Activated T-cell treated with anti-CD3 and anti-CD28 coated beads, Interleukin-2, amount 50 U/mL, for 24 hours (primary cell): ENCODE data around the gene MAP4.

Experiments used
- DNase-seq: peaks from one replicate; pipeline ENCODE4 v3.0.0-alpha.2; 2020
- H3K27ac Mint-ChIP-seq: 2 replicates; pipeline ENCODE4 v1.8.0; 2020; ENCODE audit warnings: mild to moderate bottlenecking, mixed read lengths
- H3K27me3 Mint-ChIP-seq: 2 replicates; pipeline ENCODE4 v1.8.0; 2020; ENCODE audit warnings: mixed read lengths
- H3K36me3 Mint-ChIP-seq: 2 replicates; pipeline ENCODE4 v1.8.0; 2020; ENCODE audit warnings: low read depth, mixed read lengths
- H3K4me1 Mint-ChIP-seq: 2 replicates; pipeline ENCODE4 v1.8.0; 2020; ENCODE audit warnings: low read depth, mixed read lengths
- H3K4me3 Mint-ChIP-seq: 2 replicates; pipeline ENCODE4 v1.8.0; 2020; ENCODE audit warnings: mild to moderate bottlenecking, moderate library complexity, mixed read lengths
- H3K9me3 Mint-ChIP-seq: 2 replicates; pipeline ENCODE4 v1.8.0; 2020; ENCODE audit warnings: mixed read lengths

MAP4 gene

GRCh38 chr3:48000212-48000611 is 16.0 kb downstream of the MAP4 start:
- peaks cover 27% of the 10 kb centered on the region for H3K36me3 Mint-ChIP-seq

GRCh38 chr3:47996440-47996839 is 19.8 kb downstream of the MAP4 start:
- Mint-ChIP-seq H3K27ac (no peak overlapping the region), H3K36me3 (peaks cover 47% of the 10 kb centered on the region), H3K9me3 (no peaks in the 10 kb centered on the region), H3K27me3 (no peaks in the 10 kb centered on the region), H3K4me1 (peaks cover 9% of the 10 kb centered on the region), H3K4me3 (no peak overlapping the region)
- no peak for DNase-seq

More at GRCh38 chr3:48000212-48000611, 16.0 kb downstream of the MAP4 start:
- Mint-ChIP-seq H3K27me3 (no peaks in the 10 kb centered on the region), H3K4me3 (no peak overlapping the region), H3K27ac (no peak overlapping the region), H3K9me3 (no peaks in the 10 kb centered on the region), H3K4me1 (peaks cover 9% of the 10 kb centered on the region)
- DNase-seq = no peak

- no peak overlapping the region for H3K4me3 Mint-ChIP-seq
- H3K36me3 Mint-ChIP-seq = peaks cover 56% of the 10 kb centered on the region
- no peak overlapping the region for H3K27ac Mint-ChIP-seq
- H3K27me3 Mint-ChIP-seq = no peaks in the 10 kb centered on the region
- H3K9me3 Mint-ChIP-seq = no peaks in the 10 kb centered on the region
- peaks cover 13% of the 10 kb centered on the region for H3K4me1 Mint-ChIP-seq
- no peak for DNase-seq
Measured at GRCh38 chr3:47994180-47994579, 22.0 kb downstream of the MAP4 start.

- Mint-ChIP-seq H3K27ac (no peak overlapping the region), H3K9me3 (no peaks in the 10 kb centered on the region), H3K36me3 (peaks cover 48% of the 10 kb centered on the region), H3K4me3 (no peak overlapping the region), H3K27me3 (no peaks in the 10 kb centered on the region), H3K4me1 (peaks cover 10% of the 10 kb centered on the region)
- no peak for DNase-seq
Measured at GRCh38 chr3:47991341-47991740, 24.9 kb downstream of the MAP4 start.

GRCh38 chr3:47989981-47990440 is 26.2 kb downstream of the MAP4 start:
- Mint-ChIP-seq H3K9me3 (no peaks in the 10 kb centered on the region), H3K4me3 (no peak overlapping the region), H3K27me3 (no peaks in the 10 kb centered on the region), H3K36me3 (peaks cover 45% of the 10 kb centered on the region), H3K4me1 (peaks cover 7% of the 10 kb centered on the region), H3K27ac (no peak overlapping the region)
- DNase-seq = peak; percentile 64

- no peaks in the 10 kb centered on the region for H3K9me3 Mint-ChIP-seq
- H3K4me1 Mint-ChIP-seq = peaks cover 12% of the 10 kb centered on the region
- no peak for DNase-seq
- H3K27ac Mint-ChIP-seq = no peak overlapping the region
- H3K36me3 Mint-ChIP-seq = peaks cover 24% of the 10 kb centered on the region
- no peaks in the 10 kb centered on the region for H3K27me3 Mint-ChIP-seq
- no peak overlapping the region for H3K4me3 Mint-ChIP-seq
Measured at GRCh38 chr3:47985381-47985780, 30.8 kb downstream of the MAP4 start.

- Mint-ChIP-seq H3K27me3 (no peaks in the 10 kb centered on the region), H3K36me3 (peaks cover 19% of the 10 kb centered on the region), H3K9me3 (no peaks in the 10 kb centered on the region), H3K4me1 (peaks cover 8% of the 10 kb centered on the region), H3K4me3 (no peak overlapping the region), H3K27ac (no peak overlapping the region)
- no peak for DNase-seq
Measured at GRCh38 chr3:47984075-47984728, 32.0 kb downstream of the MAP4 start.

GRCh38 chr3:47980795-47981194 is 35.4 kb downstream of the MAP4 start:
- no peak for DNase-seq
- no peak overlapping the region for H3K4me3 Mint-ChIP-seq
- H3K27me3 Mint-ChIP-seq = no peaks in the 10 kb centered on the region
- peaks cover 8% of the 10 kb centered on the region for H3K4me1 Mint-ChIP-seq
- H3K36me3 Mint-ChIP-seq = peaks cover 20% of the 10 kb centered on the region
- H3K27ac Mint-ChIP-seq = no peak overlapping the region
- H3K9me3 Mint-ChIP-seq = no peaks in the 10 kb centered on the region

- peaks cover 16% of the 10 kb centered on the region for H3K36me3 Mint-ChIP-seq
- H3K27me3 Mint-ChIP-seq = no peaks in the 10 kb centered on the region
- H3K4me1 Mint-ChIP-seq = peaks cover 5% of the 10 kb centered on the region
- H3K27ac Mint-ChIP-seq = no peak overlapping the region
- no peaks in the 10 kb centered on the region for H3K9me3 Mint-ChIP-seq
- H3K4me3 Mint-ChIP-seq = no peak overlapping the region
- DNase-seq = no peak
Measured at GRCh38 chr3:47979070-47979469, 37.1 kb downstream of the MAP4 start.

- no peak overlapping the region for H3K4me3 Mint-ChIP-seq
- no peaks in the 10 kb centered on the region for H3K9me3 Mint-ChIP-seq
- DNase-seq = no peak
- peaks cover 17% of the 10 kb centered on the region for H3K36me3 Mint-ChIP-seq
- peaks cover 2% of the 10 kb centered on the region for H3K4me1 Mint-ChIP-seq
- no peaks in the 10 kb centered on the region for H3K27me3 Mint-ChIP-seq
- no peak overlapping the region for H3K27ac Mint-ChIP-seq
Measured at GRCh38 chr3:47978386-47978785, 37.8 kb downstream of the MAP4 start.

- Mint-ChIP-seq H3K4me1 (peaks cover 2% of the 10 kb centered on the region), H3K27ac (no peak overlapping the region), H3K4me3 (no peak overlapping the region), H3K9me3 (no peaks in the 10 kb centered on the region), H3K36me3 (peaks cover 21% of the 10 kb centered on the region), H3K27me3 (no peaks in the 10 kb centered on the region)
- DNase-seq = no peak
Measured at GRCh38 chr3:47976135-47976732, 40.0 kb downstream of the MAP4 start.

GRCh38 chr3:47974974-47975470 is 41.2 kb downstream of the MAP4 start:
- H3K4me3 Mint-ChIP-seq = no peak overlapping the region
- peaks cover 21% of the 10 kb centered on the region for H3K36me3 Mint-ChIP-seq
- H3K9me3 Mint-ChIP-seq = no peaks in the 10 kb centered on the region
- peak overlapping the region; percentile 16 for H3K27ac Mint-ChIP-seq
- DNase-seq = no peak
- peaks cover 2% of the 10 kb centered on the region for H3K4me1 Mint-ChIP-seq
- H3K27me3 Mint-ChIP-seq = no peaks in the 10 kb centered on the region

- peaks cover 11% of the 10 kb centered on the region for H3K36me3 Mint-ChIP-seq
- no peak for DNase-seq
- H3K9me3 Mint-ChIP-seq = no peaks in the 10 kb centered on the region
- H3K4me1 Mint-ChIP-seq = peaks cover 2% of the 10 kb centered on the region
- H3K27me3 Mint-ChIP-seq = no peaks in the 10 kb centered on the region
- H3K4me3 Mint-ChIP-seq = no peak overlapping the region
- no peak overlapping the region for H3K27ac Mint-ChIP-seq
Measured at GRCh38 chr3:47971081-47971480, 45.1 kb downstream of the MAP4 start.

- no peak overlapping the region for H3K27ac Mint-ChIP-seq
- H3K4me1 Mint-ChIP-seq = peaks cover 25% of the 10 kb centered on the region
- no peaks in the 10 kb centered on the region for H3K27me3 Mint-ChIP-seq
- no peak overlapping the region for H3K4me3 Mint-ChIP-seq
- no peak for DNase-seq
- H3K9me3 Mint-ChIP-seq = no peaks in the 10 kb centered on the region
- H3K36me3 Mint-ChIP-seq = peaks cover 4% of the 10 kb centered on the region
Measured at GRCh38 chr3:47964740-47965139, 51.5 kb downstream of the MAP4 start.

- H3K36me3 Mint-ChIP-seq = peaks cover 4% of the 10 kb centered on the region
- peaks cover 23% of the 10 kb centered on the region for H3K4me1 Mint-ChIP-seq
- H3K9me3 Mint-ChIP-seq = no peaks in the 10 kb centered on the region
- no peaks in the 10 kb centered on the region for H3K27me3 Mint-ChIP-seq
- DNase-seq = peak; percentile 31
- no peak overlapping the region for H3K27ac Mint-ChIP-seq
- no peak overlapping the region for H3K4me3 Mint-ChIP-seq
Measured at GRCh38 chr3:47961815-47962606, 54.2 kb downstream of the MAP4 start.
